COR-L47 (cell line): ENCODE data around the gene ERFL.

Experiments used
- DNase-seq: peaks from one replicate; lab custom pipeline; 2025; lab: John Stamatoyannopoulos, UW

Gene ERFL

DNA sequence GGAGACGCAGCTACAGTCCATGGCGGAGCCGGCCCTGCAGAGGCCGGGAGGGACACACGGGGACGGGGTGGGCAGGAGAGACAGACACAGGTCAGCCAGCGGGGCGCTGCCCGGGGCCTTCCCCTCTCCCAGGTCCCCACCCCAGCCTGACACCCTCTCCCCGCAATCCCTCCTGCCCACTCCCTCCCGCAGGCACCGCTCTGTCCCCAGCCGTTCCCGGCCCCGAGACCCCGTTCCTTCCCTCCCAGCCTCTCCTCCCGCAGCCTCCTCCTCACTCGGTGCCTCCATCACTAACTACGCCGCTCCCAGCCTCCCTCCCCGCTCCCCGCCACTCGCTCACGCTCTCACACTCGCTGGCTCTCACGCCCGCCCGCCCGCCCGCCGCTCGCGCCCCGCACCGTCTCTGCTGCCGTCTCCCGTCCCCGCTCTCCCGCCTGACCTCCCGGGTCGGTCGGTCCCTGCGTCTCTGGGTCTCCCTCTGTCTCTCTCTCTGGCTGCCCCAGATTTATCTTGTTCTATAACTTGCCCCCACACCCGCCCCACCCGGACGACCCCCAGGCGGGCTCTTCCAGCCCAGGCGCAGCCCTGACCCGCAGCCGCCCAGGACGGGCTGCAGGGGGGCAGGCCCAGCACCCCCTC is 15.2 kb downstream of the ERFL start:
- no peak for DNase-seq

DNA sequence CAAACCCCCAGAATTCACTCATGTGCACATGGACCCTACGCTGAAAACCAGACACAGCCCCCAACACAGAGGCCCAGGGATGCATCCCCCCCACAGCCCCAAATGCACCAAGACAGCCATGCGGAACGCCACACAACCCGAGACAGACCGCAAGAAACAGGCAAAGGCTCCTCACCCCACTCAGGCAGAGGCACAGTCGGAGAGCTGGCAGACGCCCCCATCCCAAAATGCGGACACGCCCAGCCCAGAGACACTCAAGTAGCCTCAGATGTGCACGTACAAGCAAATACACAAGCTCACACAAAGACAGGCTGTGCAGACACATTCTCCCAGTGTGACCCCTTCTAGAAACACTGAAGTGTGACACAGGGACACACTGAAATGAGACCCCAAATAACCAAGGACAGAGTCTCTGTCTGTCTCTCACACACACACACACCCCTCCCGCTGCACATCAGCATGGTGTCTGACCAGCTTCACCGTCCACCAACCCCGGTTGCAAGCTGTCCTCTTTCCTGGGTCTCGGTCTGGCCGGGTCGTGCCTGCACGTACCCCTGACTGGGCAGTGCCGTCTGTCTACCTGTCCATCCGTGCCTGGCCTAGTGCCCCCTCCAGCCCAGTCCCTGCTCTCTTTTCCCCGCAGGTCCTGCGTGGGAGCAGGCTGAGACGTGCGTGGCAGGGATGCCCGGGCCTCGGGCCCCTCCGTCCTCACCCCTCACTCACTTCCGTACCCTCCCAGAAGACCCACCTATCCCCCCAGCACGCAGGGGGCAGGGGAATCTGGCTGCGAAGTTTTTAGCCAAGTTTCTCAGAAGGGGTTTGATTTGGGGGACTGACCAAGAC is 16.1 kb downstream of the ERFL start:
- DNase-seq, result no peak

DNA sequence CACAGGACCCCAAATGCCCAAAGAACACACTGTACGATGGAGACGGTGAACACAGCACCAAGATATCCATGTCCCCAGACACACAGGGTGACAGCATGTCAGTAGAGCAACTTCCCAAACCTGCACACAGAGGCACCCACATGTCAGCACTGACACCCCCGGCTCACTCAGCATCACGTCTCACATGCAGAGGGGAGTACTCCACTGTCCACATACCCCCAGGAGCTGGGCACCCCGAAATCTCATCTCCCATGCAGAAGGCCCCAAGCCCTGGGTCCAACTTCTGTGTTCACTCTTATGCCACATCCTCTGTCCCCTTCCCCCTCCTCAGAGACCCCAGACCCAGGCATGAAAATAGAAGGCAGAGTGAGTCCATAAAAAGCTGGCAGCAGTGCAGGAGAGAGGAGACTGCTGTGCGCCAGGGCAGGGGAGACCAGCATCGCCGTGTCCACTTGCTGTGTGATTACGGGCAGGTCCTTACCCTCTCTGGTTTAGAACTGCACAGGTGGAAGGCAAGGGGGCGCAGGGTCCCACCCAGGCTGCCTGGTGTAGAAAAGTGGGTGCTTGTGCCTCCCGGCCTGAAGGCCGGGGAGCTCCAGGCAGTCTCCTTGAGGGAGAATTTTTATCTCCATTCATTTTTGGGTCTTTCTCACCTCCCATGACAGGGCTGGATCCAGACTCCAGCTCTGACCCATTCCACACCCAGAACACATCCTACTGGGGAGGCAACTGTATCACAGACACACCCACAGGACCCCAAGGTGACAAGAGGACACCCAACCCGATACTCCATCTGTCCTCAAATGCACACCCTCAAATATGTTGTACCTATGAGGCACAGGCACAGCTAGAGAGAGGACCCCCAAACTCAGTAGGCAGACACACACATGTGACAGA is 17.0 kb downstream of the ERFL start:
- DNase-seq, result no peak

DNA sequence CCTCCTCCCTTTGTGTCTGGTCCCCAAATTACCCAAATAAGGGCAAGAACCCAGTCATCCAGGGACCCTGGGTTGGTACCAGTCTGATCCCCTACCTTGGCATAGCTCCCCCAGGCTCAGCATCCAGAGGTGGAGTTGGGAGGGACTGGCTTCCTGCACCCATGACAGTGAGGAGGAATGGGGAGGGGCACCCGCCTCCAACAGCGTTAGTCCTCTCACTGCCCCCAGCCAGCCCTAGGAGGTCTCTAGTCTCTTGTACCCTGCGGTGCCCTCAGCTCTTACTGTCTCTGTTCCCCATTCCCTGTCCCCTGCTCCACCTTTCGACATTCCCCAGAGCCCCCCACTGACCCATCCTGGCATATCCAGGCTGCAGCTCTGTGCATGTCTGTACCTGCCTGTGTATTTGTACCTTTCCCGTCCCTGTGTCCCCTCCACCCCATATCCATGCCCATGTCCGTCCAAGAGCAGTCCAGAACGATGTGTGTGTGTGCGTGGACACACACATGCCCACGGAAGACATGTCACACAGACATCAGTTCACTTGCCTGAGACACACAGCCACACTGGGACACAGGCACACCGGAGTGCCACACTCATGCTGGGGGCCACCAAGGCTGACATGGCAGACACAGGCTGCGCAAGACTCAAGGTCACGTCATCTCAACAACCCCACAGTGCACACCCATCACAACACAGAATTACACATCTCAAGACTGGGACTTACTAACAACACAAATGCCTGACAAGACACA is 17.8 kb downstream of the ERFL start:
- DNase-seq, result no peak

DNA sequence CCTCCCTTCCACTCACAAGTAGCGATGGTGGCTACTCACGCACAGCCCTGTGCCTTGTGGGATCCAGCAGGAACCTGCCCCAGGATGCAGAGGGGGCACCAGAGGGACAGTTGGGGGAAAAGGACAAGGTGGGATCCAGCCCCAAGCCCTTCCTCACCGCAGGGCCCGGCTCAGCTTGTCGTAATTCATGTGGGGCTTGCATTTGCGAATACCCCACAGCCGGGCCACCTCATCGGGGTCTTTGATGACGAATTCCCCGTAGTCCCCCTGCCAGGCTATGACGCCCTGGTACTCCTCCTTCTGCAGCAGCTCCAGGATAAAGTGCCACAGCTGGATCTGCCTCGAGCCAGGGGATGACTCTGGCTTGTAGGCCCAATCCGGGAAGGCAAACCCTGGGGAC is 18.5 kb downstream of the ERFL start:
- DNase-seq, result no peak

DNA sequence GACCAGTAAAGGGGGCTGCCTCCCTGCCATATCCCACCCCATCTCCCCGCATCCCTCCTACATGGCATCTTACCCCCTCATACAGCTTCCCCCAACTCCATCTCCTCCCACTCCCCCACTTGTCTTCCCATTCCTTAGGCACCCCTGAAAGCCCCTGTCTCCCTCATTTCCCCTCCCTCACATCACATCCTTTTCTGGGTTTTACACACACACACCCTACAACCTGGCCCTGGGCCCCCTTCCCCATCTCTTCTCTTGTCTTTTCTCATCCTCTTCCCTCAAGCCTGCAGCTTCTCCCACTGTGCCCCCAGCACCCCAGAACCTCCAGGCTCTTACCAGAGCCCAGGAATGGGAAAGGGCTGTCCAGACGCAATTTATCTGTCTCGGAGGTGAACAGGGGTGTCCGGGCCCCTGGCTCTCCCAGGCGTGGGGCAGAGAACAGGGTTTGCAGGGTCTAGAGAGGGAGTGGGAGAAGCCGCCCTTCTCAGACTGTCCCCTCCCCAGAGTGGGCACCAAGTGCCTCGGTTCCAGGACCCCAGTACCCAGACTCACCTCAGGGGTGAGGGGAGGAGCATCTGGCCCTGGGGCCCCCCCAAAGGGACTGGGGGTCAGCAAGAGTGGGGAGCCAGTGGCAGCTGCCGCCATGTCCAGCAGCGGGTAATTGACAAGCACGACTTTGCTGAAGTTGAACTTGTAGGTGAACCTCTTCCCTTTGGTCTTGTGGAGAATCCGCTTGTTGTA is 19.4 kb downstream of the ERFL start:
- no peak for DNase-seq

DNA sequence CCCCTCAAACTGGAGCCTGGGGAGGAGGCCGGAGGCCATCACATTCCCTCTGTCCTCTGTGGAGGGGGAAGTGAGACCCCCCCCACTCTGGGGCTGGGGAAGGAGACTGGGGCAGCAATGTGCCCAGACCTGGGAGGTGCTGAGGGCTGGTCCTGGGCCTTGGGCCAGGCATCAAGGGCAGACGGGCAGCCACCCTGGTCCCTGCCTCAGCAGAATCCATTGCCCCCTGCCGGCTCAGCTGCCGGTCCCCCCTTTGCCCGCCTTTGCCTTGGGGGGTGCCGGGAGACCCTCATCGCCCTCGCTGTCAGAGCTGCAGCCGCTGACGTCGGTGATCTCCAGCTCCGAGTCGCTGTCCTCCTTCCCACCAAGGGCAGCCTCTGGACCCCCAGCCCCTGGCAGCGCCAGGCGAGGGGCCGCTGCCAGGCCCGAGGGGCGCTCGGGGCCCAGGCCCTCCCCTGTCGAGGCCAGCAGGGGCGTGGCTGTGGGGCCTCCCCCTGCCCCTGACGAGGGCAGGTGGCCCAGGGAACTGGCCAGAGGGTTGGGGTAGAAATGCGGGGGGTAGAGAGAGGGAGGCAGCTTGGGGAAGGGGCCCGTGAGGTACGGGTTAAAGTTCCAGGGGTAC is 20.1 kb downstream of the ERFL start:
- DNase-seq, result no peak

DNA sequence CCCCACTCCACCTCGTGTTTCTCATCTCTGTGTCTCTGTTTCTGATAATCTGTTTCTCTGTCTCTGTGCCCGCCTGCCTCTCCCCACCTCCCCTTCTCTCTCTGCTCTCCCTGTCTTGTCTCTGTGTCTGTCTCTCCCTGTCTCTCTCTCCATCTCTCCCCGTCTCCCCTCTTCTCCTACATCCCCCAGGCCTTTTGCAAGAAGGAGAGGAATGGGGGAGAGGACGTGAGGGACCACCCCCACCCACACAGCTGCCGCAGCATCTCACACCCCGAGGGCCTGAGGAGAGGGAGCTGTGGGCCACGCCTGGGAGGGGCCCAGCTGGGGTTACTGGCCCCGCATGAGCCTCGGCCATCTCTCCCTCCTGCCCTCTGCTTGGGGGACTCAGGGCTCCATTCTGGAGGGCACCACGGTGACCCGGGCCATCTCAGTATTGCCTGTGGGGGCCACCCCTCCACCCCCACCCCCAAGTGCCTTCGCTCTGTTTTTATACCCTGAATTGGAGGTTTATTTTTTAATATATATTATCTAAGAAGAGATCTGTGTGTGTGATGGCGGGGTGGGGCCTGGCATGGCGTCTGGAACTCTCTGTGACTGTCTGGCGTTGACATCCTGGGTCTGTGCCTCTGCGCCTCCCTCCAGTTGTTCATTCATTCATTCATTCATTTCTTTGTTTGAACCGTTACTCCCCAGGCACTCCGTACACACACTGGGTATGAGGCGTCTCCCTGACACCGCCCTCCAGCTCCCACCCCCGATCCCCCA is 21.2 kb downstream of the ERFL start:
- DNase-seq, result no peak

DNA sequence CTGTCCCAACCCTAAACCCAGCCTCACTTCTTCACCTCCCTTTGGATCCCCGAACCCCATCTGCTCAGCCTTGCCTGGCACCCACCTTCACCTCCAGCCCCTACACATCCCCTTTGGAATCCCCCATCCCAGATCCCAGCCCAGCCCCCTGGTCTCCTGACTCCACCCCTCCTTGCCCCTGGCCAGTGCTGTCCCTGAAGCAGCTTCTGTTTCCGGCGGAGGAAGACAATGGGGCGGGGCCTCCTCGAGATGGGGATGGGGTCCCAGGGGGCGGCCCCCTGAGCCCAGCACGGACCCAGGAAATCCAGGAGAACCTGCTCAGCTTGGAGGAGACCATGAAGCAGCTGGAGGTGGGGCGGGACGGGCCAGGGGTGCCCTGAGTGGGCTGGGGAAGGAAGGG is 22.0 kb downstream of the ERFL start:
- DNase-seq, result no peak

DNA sequence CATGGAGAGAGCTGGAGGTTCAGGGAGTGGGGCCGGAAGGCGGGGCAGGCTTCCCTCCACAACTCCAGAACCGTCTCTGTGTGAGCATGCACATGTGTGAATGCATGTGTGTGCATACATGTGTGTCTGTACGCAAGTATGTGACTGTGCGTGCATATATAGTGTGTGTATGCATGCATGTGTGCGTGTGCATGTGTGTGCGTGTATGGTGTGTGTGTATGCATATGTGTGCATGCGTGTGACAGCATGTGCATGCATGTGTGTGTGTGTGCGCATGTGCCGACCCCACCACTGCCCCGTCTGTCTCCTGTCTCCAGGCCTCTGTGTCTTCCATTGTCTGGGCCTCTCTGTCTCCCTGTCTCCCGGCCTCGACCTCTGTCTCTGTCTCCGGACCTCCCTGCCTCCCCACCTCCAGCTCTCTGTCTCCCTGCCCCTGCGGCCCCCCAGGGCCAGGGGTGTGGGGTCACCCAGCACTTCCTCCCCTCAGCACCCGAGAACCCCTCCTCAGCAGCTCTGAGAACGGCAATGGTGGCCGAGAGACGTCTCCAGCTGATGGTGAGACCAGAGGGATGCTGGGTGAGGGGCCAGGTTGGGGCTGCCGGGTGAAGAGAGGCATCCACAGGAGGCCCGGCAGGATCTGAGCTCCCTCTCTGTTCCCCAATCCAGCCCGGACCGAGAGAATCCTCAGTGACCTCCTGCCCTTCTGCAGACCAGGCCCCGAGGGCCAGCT is 22.8 kb downstream of the ERFL start:
- no peak for DNase-seq

DNA sequence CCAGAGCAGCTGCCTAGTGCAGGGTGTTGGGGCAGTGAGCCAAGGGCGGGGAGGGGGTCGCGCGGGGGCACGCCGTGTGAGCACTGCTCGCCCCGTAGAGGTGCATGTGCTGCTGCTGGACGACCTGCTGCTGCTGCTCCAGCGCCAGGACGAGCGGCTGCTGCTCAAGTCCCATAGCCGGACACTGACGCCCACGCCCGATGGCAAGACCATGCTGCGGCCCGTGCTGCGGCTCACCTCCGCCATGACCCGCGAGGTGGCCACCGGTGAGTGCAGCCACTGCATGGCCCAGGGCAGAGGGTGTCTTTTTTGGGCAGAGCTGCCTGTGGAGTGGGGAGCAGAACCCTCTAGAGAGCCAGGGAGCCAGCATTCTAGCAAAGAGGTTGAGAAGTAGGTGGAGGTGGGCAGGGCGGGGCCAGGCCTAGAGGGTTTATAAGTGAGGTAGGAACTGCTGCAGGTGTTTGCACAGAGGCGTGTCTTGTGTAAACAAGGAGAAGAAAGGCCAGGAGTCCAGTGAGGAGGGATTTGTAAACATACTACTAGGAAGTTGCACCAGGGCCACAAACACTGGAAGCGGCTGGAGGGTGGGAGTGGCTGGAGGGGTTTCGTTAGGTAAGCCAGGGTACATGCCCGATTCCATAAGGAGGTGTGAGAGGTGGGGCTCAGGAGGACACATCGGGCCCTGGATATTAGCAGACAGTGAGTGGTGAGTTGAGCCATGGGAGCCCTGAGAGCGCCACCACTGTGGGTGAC is 24.0 kb downstream of the ERFL start:
- DNase-seq, result peak; percentile 94

DNA sequence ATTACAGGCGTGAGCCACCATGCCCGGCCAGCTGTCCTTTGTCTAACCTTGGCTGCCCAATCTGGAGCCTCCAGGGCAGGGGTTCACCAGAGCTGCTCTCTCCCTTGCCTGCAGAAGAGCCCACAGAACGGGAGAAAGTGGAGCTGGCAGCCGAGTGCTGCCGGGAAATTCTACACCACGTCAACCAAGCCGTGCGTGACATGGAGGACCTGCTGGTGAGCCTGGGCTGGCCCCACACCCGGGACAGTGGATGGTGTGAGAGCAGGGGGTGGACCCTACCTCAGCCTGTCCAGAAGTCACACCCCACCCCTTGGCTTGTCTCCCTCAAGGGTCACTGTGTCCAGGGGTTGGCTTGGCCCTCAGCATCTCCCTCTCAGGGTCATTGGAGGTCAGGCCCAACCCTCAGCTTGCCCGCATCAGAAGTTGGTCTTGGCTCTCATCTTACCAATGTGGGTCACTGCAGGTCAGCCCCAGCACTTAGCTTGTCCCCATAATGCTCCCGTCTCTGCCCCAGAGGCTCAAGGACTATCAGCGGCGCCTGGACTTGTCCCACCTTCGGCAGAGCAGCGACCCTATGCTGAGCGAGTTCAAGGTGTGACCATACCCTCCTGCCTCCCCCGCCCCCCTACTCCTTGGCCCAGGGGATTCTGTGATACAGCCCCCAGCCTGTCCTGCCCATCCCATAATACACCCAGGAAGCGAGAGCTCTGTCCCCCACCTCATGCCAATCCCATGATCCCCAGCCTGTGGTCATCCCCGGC is 24.9 kb downstream of the ERFL start:
- DNase-seq, result no peak

DNA sequence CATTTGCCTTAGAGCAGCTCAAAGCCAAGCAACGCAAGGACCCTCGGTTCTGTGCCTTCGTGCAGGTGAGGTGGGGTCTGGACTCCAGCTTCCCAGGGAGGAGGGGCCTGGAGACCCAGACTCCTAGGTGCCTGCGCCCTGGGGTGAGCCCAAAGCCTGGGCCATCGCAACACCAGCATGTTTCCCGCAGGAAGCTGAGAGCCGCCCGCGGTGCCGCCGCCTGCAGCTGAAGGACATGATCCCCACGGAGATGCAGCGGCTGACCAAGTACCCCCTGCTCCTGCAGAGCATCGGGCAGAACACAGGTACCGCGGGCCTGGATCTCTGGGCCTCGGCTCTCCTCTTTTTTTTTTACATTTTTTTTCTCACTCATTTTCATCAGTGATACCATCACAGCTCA is 25.7 kb downstream of the ERFL start:
- no peak for DNase-seq

DNA sequence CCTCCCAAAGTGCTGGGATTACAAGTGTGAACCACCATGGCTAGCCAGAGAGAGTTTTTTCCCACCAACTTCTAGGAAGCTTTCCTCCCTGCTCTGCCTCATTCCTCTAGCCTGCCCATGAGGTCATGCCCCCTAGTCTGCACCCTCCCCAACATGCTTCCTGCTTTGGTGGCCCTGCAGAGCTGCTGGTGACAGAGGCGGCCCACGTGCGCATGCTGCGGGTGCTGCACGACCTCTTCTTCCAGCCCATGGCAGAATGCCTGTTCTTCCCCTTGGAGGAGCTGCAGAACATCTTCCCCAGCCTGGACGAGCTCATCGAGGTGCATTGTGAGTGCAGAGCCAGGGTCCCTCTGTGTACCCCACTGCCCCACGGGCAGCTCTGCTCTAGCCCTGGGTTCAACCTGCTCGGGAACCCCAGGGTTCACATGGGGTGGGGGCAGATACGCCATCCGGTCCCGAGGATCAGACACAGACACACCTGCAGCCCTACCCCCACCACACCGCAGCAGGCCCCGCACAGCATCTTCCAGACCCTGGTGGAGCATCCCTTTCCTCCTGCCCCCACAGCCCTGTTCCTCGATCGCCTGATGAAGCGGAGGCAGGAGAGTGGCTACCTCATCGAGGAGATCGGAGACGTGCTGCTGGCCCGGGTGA is 26.4 kb downstream of the ERFL start:
- no peak for DNase-seq

DNA sequence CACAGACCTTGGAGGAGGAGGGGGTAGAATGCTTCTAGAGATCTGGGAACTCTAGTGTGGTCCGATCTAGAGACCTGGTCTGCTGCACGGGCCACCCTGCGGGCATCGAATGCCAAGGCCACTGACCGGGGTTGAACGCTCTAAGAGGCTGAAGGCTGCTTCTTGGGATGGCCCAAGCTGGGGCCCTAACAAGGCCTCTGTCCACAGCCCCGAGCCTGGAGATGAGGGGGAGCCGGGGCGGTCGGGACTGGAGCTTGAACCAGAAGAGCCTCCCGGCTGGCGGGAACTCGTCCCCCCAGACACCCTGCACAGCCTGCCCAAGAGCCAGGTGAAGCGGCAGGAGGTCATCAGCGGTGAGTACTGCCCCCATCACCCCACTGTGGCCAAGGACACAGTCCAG is 30.0 kb downstream of the ERFL start:
- DNase-seq, result no peak

DNA sequence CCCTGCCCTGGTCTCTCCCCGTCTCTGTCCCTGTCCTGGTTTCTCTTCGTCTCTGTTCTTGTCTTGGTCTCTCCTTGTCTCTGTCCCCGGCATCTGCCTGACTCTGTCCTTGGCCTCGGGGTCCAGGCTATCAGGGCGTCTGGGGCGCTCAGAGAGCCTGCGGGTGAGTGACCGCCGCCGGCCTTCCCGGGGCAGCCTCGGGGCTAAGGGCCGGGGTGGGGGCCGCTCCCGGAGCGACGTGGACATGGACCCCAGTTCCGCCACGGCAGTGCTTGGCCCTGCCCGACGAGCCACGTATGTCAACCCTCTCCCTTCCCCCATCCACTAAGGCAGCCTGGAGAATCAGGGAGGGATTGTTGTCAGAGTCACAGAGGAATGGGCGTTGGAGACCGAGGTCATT is 30.4 kb downstream of the ERFL start:
- DNase-seq, result no peak

DNA sequence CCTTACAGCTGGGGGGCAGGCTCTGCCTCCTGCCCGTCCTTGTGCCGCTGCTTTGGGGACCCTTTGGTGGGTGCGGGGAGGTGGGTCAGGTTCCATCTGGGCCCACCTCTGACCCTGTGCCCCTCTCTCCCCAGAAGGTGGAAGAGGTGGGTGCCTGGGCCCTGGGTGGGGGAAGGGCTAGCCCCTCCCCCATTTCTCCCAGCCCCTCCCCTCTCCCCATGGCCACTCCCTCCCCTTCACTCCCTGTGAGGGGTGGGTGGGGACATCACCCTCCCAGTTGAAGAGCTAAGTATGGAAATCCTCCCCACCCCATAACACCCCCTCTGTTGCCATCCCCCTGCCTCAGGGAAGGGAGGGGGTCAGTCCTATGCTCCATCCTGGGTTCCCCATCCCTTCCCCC is 31.1 kb downstream of the ERFL start:
- DNase-seq, result no peak
